ENCODE results near the gene TNFRSF25.

DNA sequence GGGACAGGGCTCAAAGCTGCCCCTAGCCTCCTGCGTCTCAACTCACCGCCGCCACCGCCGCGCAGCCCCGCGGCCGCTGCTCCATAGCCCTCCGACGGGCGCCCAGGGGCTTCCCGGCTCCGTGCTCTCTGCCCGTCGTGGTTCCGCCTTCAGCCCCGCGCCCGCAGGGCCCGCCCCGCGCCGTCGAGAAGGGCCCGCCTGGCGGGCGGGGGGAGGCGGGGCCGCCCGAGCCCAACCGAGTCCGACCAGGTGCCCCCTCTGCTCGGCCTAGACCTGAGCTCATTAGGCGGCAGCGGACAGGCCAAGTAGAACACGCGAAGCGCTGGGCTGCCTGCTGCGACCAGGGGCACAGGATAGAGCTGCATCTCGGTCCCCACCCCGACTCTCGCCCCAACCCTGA lies at the start of gene TNFRSF25:
- TF ChIP-seq RAD21 (conservative IDR thresholded peaks at IDR 0.05), result no peak
- TF ChIP-seq POLR2AphosphoS5 (IDR thresholded peaks at IDR 0.05), result no peak
- TF ChIP-seq CTCF (IDR thresholded peaks at IDR 0.05; ENCODE audit: poor library complexity, severe bottlenecking), result no peak
- no peak for TF ChIP-seq EZH2 (IDR thresholded peaks at IDR 0.05; ENCODE audit: borderline replicate concordance, insufficient read depth, low read length, poor library complexity, severe bottlenecking)
- TF ChIP-seq EP300 (conservative IDR thresholded peaks at IDR 0.05; ENCODE audit: poor library complexity, severe bottlenecking), result no peak
- no peak for TF ChIP-seq TAF1 (IDR thresholded peaks at IDR 0.05; ENCODE audit: low read depth)
- TF ChIP-seq REST (IDR thresholded peaks at IDR 0.05; ENCODE audit: borderline replicate concordance), result no peak
- TF ChIP-seq MXI1 (conservative IDR thresholded peaks at IDR 0.05; ENCODE audit: poor library complexity, severe bottlenecking), result no peak
- TF ChIP-seq SMC3 (conservative IDR thresholded peaks at IDR 0.05; ENCODE audit: poor library complexity), result no peak
